ENCODE results near the gene TMEM217.

TMEM217 gene

GRCh38 chr6:37171201-37171969, 86.6 kb downstream of the TMEM217 start:
- DNase-seq: peak; percentile 32
- H3K36me3 ChIP-seq: peaks cover 16% of the 10 kb centered on the region
- TF ChIP-seq CTCF (IDR thresholded peaks at IDR 0.05; ENCODE audit: low read depth, low read length): peak; percentile 6; the same call in 1 of the 2 replicates
- H3K9me3 ChIP-seq: no peaks in the 10 kb centered on the region
- H3K4me1 ChIP-seq: peaks cover 3% of the 10 kb centered on the region; the same call in 1 of the 2 replicates
- peak overlapping the region; percentile 87 for H3K4me3 ChIP-seq (ENCODE audit: low read depth, low read length)
- H3K27me3 ChIP-seq: no peaks in the 10 kb centered on the region

GRCh38 chr6:37170273-37171200, 87.4 kb downstream of the TMEM217 start:
- H3K36me3 ChIP-seq: peaks cover 16% of the 10 kb centered on the region
- peak; percentile 33 for TF ChIP-seq CTCF (IDR thresholded peaks at IDR 0.05; ENCODE audit: low read depth, low read length)
- peak overlapping the region; percentile 87 for H3K4me3 ChIP-seq (ENCODE audit: low read depth, low read length)

GRCh38 chr6:37169496-37170272, 88.3 kb downstream of the TMEM217 start, which contains the start of gene PIM1:
PIM1 (plus strand) TSS chr6:37170152; CDS start chr6:37170576, 424 bp downstream.
- Histone ChIP-seq H3K4me1 (peaks cover 3% of the 10 kb centered on the region; the same call in 1 of the 2 replicates), H3K4me3 (ENCODE audit: low read depth, low read length) (peak within 1 kb of the TSS; percentile 87), H3K9me3 (no peaks in the 10 kb centered on the region), H3K36me3 (peaks cover 16% of the 10 kb centered on the region), H3K27me3 (no peaks in the 10 kb centered on the region)
- DNase-seq: peak; percentile 100
- TF ChIP-seq CTCF (IDR thresholded peaks at IDR 0.05; ENCODE audit: low read depth, low read length): no peak

More at GRCh38 chr6:37170273-37171200, 87.4 kb downstream of the TMEM217 start:
- Histone ChIP-seq H3K9me3 (no peaks in the 10 kb centered on the region), H3K4me1 (peaks cover 3% of the 10 kb centered on the region; the same call in 1 of the 2 replicates), H3K27me3 (no peaks in the 10 kb centered on the region)
- peak; percentile 82 for DNase-seq

GRCh38 chr6:37168811-37169495, 89.0 kb downstream of the TMEM217 start:
- Histone ChIP-seq H3K4me3 (ENCODE audit: low read depth, low read length) (peak overlapping the region; percentile 66), H3K36me3 (peaks cover 12% of the 10 kb centered on the region), H3K9me3 (no peaks in the 10 kb centered on the region), H3K4me1 (peaks cover 3% of the 10 kb centered on the region; the same call in 1 of the 2 replicates), H3K27me3 (no peaks in the 10 kb centered on the region)
- no peak for TF ChIP-seq CTCF (IDR thresholded peaks at IDR 0.05; ENCODE audit: low read depth, low read length)
- DNase-seq: no peak

- Histone ChIP-seq H3K4me1 (peaks cover 3% of the 10 kb centered on the region; the same call in 1 of the 2 replicates), H3K27me3 (no peaks in the 10 kb centered on the region), H3K9me3 (no peaks in the 10 kb centered on the region), H3K36me3 (peaks cover 5% of the 10 kb centered on the region), H3K4me3 (ENCODE audit: low read depth, low read length) (no peak overlapping the region; the same call in 1 of the 2 replicates)
- no peak for TF ChIP-seq CTCF (IDR thresholded peaks at IDR 0.05; ENCODE audit: low read depth, low read length)
- no peak for DNase-seq
Measured at GRCh38 chr6:37168163-37168758, 89.7 kb downstream of the TMEM217 start.

All from BE2C (cell line).